Hepatocyte (in vitro differentiated cells): Measurements from ENCODE around the gene GABRE. TPM values are rescaled to one million over a fixed set of nuclear protein-coding genes. Genes with fewer than 3 reads are reported as not detected.

Source experiments
- DNase-seq: peaks from one replicate; pipeline ENCODE4 v3.0.0-alpha.2; 2016; ENCODE audit warnings: low spot score
- H2AFZ ChIP-seq: fragments of 200-600 bp; sonication (generic); 2 replicates; pipeline ENCODE4 v1.6.0; 2016; ENCODE audit warnings: antibody characterized with exemption, mild to moderate bottlenecking
- H3K27ac ChIP-seq: fragments of 200-600 bp; sonication (generic); 2 replicates; pipeline ENCODE4 v1.5.1; 2016; ENCODE audit warnings: mild to moderate bottlenecking
- H3K27me3 ChIP-seq: fragments of 200-600 bp; sonication (generic); 2 replicates; pipeline ENCODE4 v1.6.1; 2016
- H3K36me3 ChIP-seq: fragments of 200-600 bp; sonication (generic); replicated peaks from 2 replicates; pipeline ENCODE4 v1.5.1; 2016; ENCODE audit warnings: low read depth; ENCODE audit not compliant: insufficient read depth
- H3K4me1 ChIP-seq: fragments of 200-600 bp; sonication (generic); 2 replicates; pipeline ENCODE4 v1.5.1; 2016; ENCODE audit warnings: mild to moderate bottlenecking, moderate library complexity; ENCODE audit not compliant: insufficient read depth
- H3K4me2 ChIP-seq: fragments of 200-600 bp; sonication (generic); 2 replicates; pipeline ENCODE4 v1.6.0; 2016
- H3K4me3 ChIP-seq: fragments of 200-600 bp; sonication (generic); 2 replicates; pipeline ENCODE4 v1.5.1; 2016; ENCODE audit warnings: mild to moderate bottlenecking
- H3K79me2 ChIP-seq: fragments of 200-600 bp; sonication (generic); 2 replicates; pipeline ENCODE4 v1.6.0; 2017; ENCODE audit warnings: mild to moderate bottlenecking
- H3K9me2 ChIP-seq: fragments of 200-600 bp; sonication (generic); replicated peaks from 2 replicates; pipeline ENCODE4 v1.6.0; 2017; ENCODE audit warnings: mild to moderate bottlenecking; ENCODE audit not compliant: insufficient read depth
- H3K9me3 ChIP-seq: fragments of 200-600 bp; sonication (generic); 2 replicates; pipeline ENCODE4 v1.5.1; 2016; ENCODE audit warnings: low read depth, mild to moderate bottlenecking
- H4K20me1 ChIP-seq: fragments of 200-600 bp; sonication (generic); 2 replicates; pipeline ENCODE4 v1.6.0; 2016; ENCODE audit warnings: mild to moderate bottlenecking; ENCODE audit not compliant: insufficient read depth, poor library complexity, severe bottlenecking
- CTCF ChIP-seq: fragments of 200-600 bp; sonication (generic); IDR thresholded peaks from 2 replicates; pipeline ENCODE4 v1.5.1; 2016; ENCODE audit warnings: antibody characterized with exemption, mild to moderate bottlenecking; ENCODE audit not compliant: poor library complexity
- EZH2 ChIP-seq: fragments of 200-600 bp; sonication (generic); IDR thresholded peaks from 2 replicates; pipeline ENCODE4 v1.6.1; 2016; ENCODE audit warnings: antibody characterized with exemption, mild to moderate bottlenecking, borderline replicate concordance
- EZH2phosphoT487 ChIP-seq: fragments of 200-600 bp; sonication (generic); IDR thresholded peaks from one replicate; pipeline ENCODE4 v1.6.1; 2018; ENCODE audit warnings: antibody characterized with exemption, mild to moderate bottlenecking, low read depth, moderate library complexity; ENCODE audit not compliant: unreplicated experiment, severe bottlenecking
- WGBS: methylation state at CpG from one replicate; pipeline ENCODE4 v1.1.6; 2016; ENCODE audit warnings: low lambda C conversion rate; ENCODE audit errors: missing lambda C conversion rate; 5-methylcytosine and 5-hydroxymethylcytosine counted together
- polyA plus RNA-seq: library from polyadenylated mRNA; unstranded; fragments of >200 nt; fragmentation: Nextera tagmentation; extraction: Ambion mirVana; gene quantifications from 2 replicates; pipeline ENCODE4 v1.2.1, GENCODE V29; 2016
- total RNA-seq: library from RNA; depleted of rRNA; stranded (reverse); fragments of >200 nt; gene quantifications from 2 replicates; pipeline ENCODE4 v1.2.3, GENCODE V29; 2014

The GABRE gene
- total and polyA plus RNA-seq, 2 experiments from 2014 or later, result 9.0 to 15.1 TPM

GRCh38 chrX:151997539-151997938 is 23.1 kb upstream of the GABRE start:
- H3K36me3 ChIP-seq, result no peaks in the 10 kb centered on the region
- no peak overlapping the region for H2AFZ ChIP-seq
- 74% methylated on average over 1 of the region's 1 CpG for WGBS
- H3K9me2 ChIP-seq, result no peaks in the 10 kb centered on the region
- no peaks in the 10 kb centered on the region for H3K9me3 ChIP-seq
- H3K4me2 ChIP-seq, result no peak overlapping the region
- H3K4me1 ChIP-seq, result no peaks in the 10 kb centered on the region
- no peak overlapping the region for H3K27ac ChIP-seq
- no peak for DNase-seq
- no peaks in the 10 kb centered on the region for H3K79me2 ChIP-seq
- H4K20me1 ChIP-seq, result no peaks in the 10 kb centered on the region
- no peaks in the 10 kb centered on the region for H3K27me3 ChIP-seq
- TF ChIP-seq EZH2, result no peak
- no peak for TF ChIP-seq CTCF
- TF ChIP-seq EZH2phosphoT487, result no peak
- H3K4me3 ChIP-seq, result no peak overlapping the region

- Histone ChIP-seq H3K4me2 (no peak overlapping the region), H3K4me1 (no peaks in the 10 kb centered on the region), H4K20me1 (no peaks in the 10 kb centered on the region), H3K9me2 (no peaks in the 10 kb centered on the region), H3K4me3 (no peak overlapping the region), H3K79me2 (no peaks in the 10 kb centered on the region), H3K27me3 (no peaks in the 10 kb centered on the region), H3K9me3 (no peaks in the 10 kb centered on the region), H3K27ac (peak overlapping the region; percentile 64), H2AFZ (no peak overlapping the region), H3K36me3 (no peaks in the 10 kb centered on the region)
- no peak for TF ChIP-seq EZH2
- TF ChIP-seq CTCF, result no peak
- no peak for TF ChIP-seq EZH2phosphoT487
- DNase-seq, result no peak
- WGBS, result 61% methylated on average over 5 of the region's 5 CpGs
These were observed 21.9 kb upstream of the GABRE start for GRCh38 chrX:151996347-151996746.

- no peaks in the 10 kb centered on the region for H3K27me3 ChIP-seq
- no peak overlapping the region for H3K27ac ChIP-seq
- no peaks in the 10 kb centered on the region for H3K79me2 ChIP-seq
- H3K9me2 ChIP-seq, result no peaks in the 10 kb centered on the region
- no peaks in the 10 kb centered on the region for H3K9me3 ChIP-seq
- H4K20me1 ChIP-seq, result no peaks in the 10 kb centered on the region
- no peak for DNase-seq
- H3K4me1 ChIP-seq, result no peaks in the 10 kb centered on the region
- H3K4me2 ChIP-seq, result no peak overlapping the region
- H3K36me3 ChIP-seq, result no peaks in the 10 kb centered on the region
- no peak overlapping the region for H3K4me3 ChIP-seq
- H2AFZ ChIP-seq, result no peak overlapping the region
- TF ChIP-seq EZH2 (no peak), CTCF (no peak), EZH2phosphoT487 (no peak)
- 80% methylated on average over 3 of the region's 3 CpGs for WGBS
These were observed 20.0 kb upstream of the GABRE start for GRCh38 chrX:151994476-151994875.
